Thyroid gland (tissue), 4 donors: Measurements from ENCODE around the gene PGBD5. TPM values are rescaled to one million over a fixed set of nuclear protein-coding genes. Genes with fewer than 3 reads are reported as not detected.

ENCODE experiments used
- DNase-seq, 2 donors: peaks; one replicate each; pipeline ENCODE4 v3.0.0-alpha.2; 2019
- H3K27ac ChIP-seq, 3 donors: fragments of 200-600 bp; sonication (generic); 1 replicate in 2 of 3; 2 replicates in 1 of 3; pipeline ENCODE4 v1.5.1; 2016 to 2019; ENCODE audit warnings: mild to moderate bottlenecking in 1 of 3, moderate library complexity in 1 of 3
- H3K27me3 ChIP-seq: fragments of 200-600 bp; sonication (generic); one replicate; pipeline ENCODE4 v1.5.1; 2019
- H3K36me3 ChIP-seq, 2 donors: fragments of 200-600 bp; sonication (generic); one replicate each; pipeline ENCODE4 v1.5.1; 2016 to 2019
- H3K4me1 ChIP-seq, 2 donors: fragments of 200-600 bp; sonication (generic); one replicate each; pipeline ENCODE4 v1.5.1; 2017 to 2019
- H3K4me3 ChIP-seq, 3 donors: fragments of 200-600 bp; sonication (generic); replicated peaks in 1 of 3; 1 replicate in 2 of 3; 2 replicates in 1 of 3; pipeline ENCODE4 v1.5.1; 2016; ENCODE audit warnings: mild to moderate bottlenecking in 1 of 3
- H3K9me3 ChIP-seq: fragments of 200-600 bp; sonication (generic); one replicate; pipeline ENCODE4 v1.5.1; 2017
- CTCF ChIP-seq, 6 experiments: fragments of 200-600 bp in 3 of 6; fragments of 450-650 bp in 3 of 6; sonication (generic) in 3 of 6; IDR thresholded peaks; one replicate each; pipeline ENCODE4 v1.5.1; 2016 to 2019; ENCODE audit warnings: antibody characterized with exemption in 6 of 6, mild to moderate bottlenecking in 2 of 6, inconsistent platforms in 1 of 6, moderate library complexity in 1 of 6
- POLR2A ChIP-seq, 2 donors: fragments of 450-650 bp; IDR thresholded peaks; one replicate each; pipeline ENCODE4 v1.6.1; 2017; ENCODE audit warnings: antibody characterized with exemption in 2 of 2, mild to moderate bottlenecking in 2 of 2, moderate library complexity in 1 of 2
- WGBS, 2 donors: methylation state at CpG; one replicate each; pipeline ENCODE4 v1.1.5; 2017; 5-methylcytosine and 5-hydroxymethylcytosine counted together
- intact Hi-C: fragments of 100-400 bp; cut with DNase I; formaldehyde crosslinking; loops from one replicate; pipeline ENCODE4 v1.15.1; 2023
- total RNA-seq, 4 donors: library from RNA; depleted of rRNA; stranded (reverse); fragments of >200 nt; gene quantifications; one replicate each; pipeline ENCODE4 v1.2.3, GENCODE V29; 2016

The PGBD5 gene
- total RNA-seq, 4 donors from 2014 or later, result 2.7 to 14.9 (median 6.4) TPM

DNA sequence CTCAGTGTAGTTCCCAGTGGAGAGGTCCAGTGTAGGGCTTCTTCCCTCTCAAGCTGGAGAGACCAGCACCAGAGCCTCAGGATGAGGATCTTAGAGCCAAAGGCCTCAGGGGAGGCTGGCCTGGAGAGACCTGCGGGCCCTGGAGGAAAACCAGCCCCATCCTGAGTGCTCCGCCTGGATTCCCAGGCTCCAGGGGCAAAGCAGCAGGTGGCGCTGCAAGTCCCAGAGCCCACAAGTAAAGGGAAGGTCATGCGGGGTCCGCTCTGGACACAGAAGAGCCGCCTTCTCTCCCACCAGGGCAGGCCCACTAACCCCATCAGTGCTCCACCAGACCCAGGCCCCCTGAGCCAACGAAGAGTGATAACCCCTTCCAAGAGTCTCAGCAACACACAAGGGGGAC lies 22.7 kb downstream of the PGBD5 start:
- no peaks in the 10 kb centered on the region for H3K36me3 ChIP-seq
- no peak overlapping the region for H3K27ac ChIP-seq
- H3K4me1 ChIP-seq, result no peaks in the 10 kb centered on the region
- H3K4me3 ChIP-seq, result no peak overlapping the region
- intact Hi-C loops, result no loop called here
- H3K9me3 ChIP-seq, result no peaks in the 10 kb centered on the region
- 69 to 96% methylated on average over 2 to 3 of the region's 7 CpGs for WGBS, 2 donors
- no peaks in the 10 kb centered on the region for H3K27me3 ChIP-seq
- TF ChIP-seq POLR2A (IDR thresholded peaks at IDR 0.05) (no peak), CTCF (IDR thresholded peaks at IDR 0.05) (no peak)
- no peak for DNase-seq

DNA sequence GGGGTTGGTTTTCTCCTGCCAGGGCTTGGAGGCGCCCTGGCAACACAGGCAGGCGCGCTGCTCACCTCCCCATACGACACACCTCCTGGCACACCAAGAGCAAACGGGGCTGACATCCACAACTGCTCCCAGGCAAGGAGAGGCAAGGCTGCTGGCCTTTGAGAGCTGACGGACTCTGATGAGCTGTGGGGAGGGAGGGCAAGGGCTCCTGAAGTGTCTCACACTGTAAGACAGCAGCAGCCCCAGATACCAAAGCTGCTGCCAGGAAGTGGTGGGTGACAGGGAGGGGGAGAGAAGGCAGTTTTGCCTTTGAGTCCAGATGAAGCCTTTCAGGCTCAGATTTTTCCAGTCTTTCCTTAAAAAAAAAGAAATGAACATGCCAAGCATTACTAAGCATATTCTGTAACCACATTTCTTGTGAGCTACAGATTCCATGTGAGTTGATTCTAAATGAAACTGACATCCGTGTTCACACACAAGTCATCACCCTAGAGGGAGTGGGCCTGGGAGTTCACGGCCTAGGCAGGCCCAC lies 24.3 kb downstream of the PGBD5 start:
- no peak for TF ChIP-seq POLR2A (IDR thresholded peaks at IDR 0.05)
- no peak for TF ChIP-seq CTCF (IDR thresholded peaks at IDR 0.05)
- DNase-seq, result no peak
- intact Hi-C loops, result no loop called here
- Histone ChIP-seq H3K36me3 (no peaks in the 10 kb centered on the region), H3K27me3 (no peaks in the 10 kb centered on the region), H3K9me3 (no peaks in the 10 kb centered on the region), H3K4me3 (no peak overlapping the region), H3K4me1 (no peaks in the 10 kb centered on the region), H3K27ac (no peak overlapping the region)
- 74 to 91% methylated on average over 5 to 8 of the region's 8 CpGs for WGBS, 2 donors

DNA sequence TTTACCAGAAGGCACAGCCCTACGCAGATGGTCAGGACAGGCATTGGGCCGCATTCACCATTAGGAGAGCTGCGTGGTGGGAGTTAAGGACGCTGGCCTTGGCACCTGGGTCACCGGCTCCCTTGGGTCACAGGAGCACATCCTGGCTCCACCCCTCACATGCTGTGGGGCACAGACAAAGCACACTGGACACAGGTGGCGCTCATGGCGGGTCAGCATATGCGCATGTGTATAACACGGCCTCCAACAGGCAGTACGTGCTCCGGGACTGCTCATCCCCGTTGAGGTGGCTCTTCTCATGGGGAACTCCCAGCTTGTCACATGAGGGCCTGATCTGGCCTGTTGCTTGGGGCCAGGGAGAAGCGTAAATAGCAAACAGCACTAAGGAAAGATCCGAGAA lies 25.0 kb downstream of the PGBD5 start:
- Histone ChIP-seq H3K36me3 (no peaks in the 10 kb centered on the region), H3K27me3 (no peaks in the 10 kb centered on the region), H3K27ac (no peak overlapping the region), H3K4me3 (no peak overlapping the region), H3K9me3 (no peaks in the 10 kb centered on the region), H3K4me1 (no peaks in the 10 kb centered on the region)
- no peak for DNase-seq
- WGBS, 2 donors, result 92 to 95% methylated on average over 11 to 14 of the region's 14 CpGs
- intact Hi-C loops, result no loop called here
- TF ChIP-seq CTCF (IDR thresholded peaks at IDR 0.05) (no peak), POLR2A (IDR thresholded peaks at IDR 0.05) (no peak)

- no peak overlapping the region for H3K4me3 ChIP-seq
- H3K36me3 ChIP-seq, result no peaks in the 10 kb centered on the region
- 89 to 91% methylated on average over 8 of the region's 8 CpGs for WGBS, 2 donors
- DNase-seq, result no peak
- H3K4me1 ChIP-seq, result no peaks in the 10 kb centered on the region
- H3K27ac ChIP-seq, result no peak overlapping the region
- no peaks in the 10 kb centered on the region for H3K27me3 ChIP-seq
- TF ChIP-seq CTCF (IDR thresholded peaks at IDR 0.05), result no peak
- no peak for TF ChIP-seq POLR2A (IDR thresholded peaks at IDR 0.05)
- H3K9me3 ChIP-seq, result no peaks in the 10 kb centered on the region
- intact Hi-C loops, result no loop called here
These were observed 26.2 kb downstream of the PGBD5 start for GRCh38 chr1:230400007-230400344.

GRCh38 chr1:230399321-230400006 lies 26.7 kb downstream of the PGBD5 start:
- H3K27me3 ChIP-seq, result no peaks in the 10 kb centered on the region
- TF ChIP-seq CTCF (IDR thresholded peaks at IDR 0.05) (no peak), POLR2A (IDR thresholded peaks at IDR 0.05) (no peak)
- H3K4me3 ChIP-seq, result no peak overlapping the region
- H3K36me3 ChIP-seq, result no peaks in the 10 kb centered on the region
- WGBS, 2 donors, result 93% methylated on average over 21 to 22 of the region's 22 CpGs
- intact Hi-C loops, result no loop called here
- no peaks in the 10 kb centered on the region for H3K4me1 ChIP-seq
- no peak for DNase-seq
- H3K9me3 ChIP-seq, result no peaks in the 10 kb centered on the region
- no peak overlapping the region for H3K27ac ChIP-seq
